ENCODE measurements around the gene TBX21.
A peak's percentile ranks its signal among the peaks of the same experiment; 100 is the strongest.

TBX21 gene, protein sequence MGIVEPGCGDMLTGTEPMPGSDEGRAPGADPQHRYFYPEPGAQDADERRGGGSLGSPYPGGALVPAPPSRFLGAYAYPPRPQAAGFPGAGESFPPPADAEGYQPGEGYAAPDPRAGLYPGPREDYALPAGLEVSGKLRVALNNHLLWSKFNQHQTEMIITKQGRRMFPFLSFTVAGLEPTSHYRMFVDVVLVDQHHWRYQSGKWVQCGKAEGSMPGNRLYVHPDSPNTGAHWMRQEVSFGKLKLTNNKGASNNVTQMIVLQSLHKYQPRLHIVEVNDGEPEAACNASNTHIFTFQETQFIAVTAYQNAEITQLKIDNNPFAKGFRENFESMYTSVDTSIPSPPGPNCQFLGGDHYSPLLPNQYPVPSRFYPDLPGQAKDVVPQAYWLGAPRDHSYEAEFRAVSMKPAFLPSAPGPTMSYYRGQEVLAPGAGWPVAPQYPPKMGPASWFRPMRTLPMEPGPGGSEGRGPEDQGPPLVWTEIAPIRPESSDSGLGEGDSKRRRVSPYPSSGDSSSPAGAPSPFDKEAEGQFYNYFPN

GRCh38 chr17:47733047-47733673 lies at the start of gene TBX21:
TBX21 (plus strand) TSS chr17:47733236; CDS start chr17:47733455, 219 bp downstream.
- DNase-seq (ENCODE audit: low read depth): peak; percentile 53
- TF ChIP-seq, protein P1, sequence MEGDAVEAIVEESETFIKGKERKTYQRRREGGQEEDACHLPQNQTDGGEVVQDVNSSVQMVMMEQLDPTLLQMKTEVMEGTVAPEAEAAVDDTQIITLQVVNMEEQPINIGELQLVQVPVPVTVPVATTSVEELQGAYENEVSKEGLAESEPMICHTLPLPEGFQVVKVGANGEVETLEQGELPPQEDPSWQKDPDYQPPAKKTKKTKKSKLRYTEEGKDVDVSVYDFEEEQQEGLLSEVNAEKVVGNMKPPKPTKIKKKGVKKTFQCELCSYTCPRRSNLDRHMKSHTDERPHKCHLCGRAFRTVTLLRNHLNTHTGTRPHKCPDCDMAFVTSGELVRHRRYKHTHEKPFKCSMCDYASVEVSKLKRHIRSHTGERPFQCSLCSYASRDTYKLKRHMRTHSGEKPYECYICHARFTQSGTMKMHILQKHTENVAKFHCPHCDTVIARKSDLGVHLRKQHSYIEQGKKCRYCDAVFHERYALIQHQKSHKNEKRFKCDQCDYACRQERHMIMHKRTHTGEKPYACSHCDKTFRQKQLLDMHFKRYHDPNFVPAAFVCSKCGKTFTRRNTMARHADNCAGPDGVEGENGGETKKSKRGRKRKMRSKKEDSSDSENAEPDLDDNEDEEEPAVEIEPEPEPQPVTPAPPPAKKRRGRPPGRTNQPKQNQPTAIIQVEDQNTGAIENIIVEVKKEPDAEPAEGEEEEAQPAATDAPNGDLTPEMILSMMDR (IDR thresholded peaks at IDR 0.05; ENCODE audit: low read depth, low read length, missing control alignments): no peak
- peak within 1 kb of the TSS; percentile 37 for H3K4me3 ChIP-seq (ENCODE audit: low read depth, low read length)

DNA sequence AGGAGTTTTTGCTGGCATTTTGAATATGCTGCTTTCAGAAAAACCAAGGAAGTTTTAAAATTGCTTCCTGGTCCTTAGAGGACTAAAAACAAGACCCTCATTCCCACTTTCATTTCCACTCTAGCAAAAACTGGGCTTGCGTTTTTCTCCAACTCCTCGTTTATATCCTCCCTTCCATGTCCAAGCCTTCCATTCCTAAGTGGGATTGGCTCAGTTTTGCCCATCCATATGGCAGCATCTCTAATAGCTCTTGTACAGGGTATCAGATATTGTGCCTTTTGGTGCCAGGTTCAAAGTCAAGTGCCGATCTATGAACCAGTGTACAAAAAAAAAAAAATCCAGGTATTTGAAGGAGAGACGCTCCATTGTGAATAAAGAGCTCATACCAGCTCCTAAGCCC lies 49.0 kb upstream of the TBX21 start:
- TF ChIP-seq, protein P1 (IDR thresholded peaks at IDR 0.05; ENCODE audit: low read depth, low read length, missing control alignments): no peak
- no peak overlapping the region for H3K4me3 ChIP-seq (ENCODE audit: low read depth, low read length)
- DNase-seq (ENCODE audit: low read depth): no peak

GRCh38 chr17:47684535-47685193 lies 48.4 kb upstream of the TBX21 start:
- TF ChIP-seq, protein P1 (IDR thresholded peaks at IDR 0.05; ENCODE audit: low read depth, low read length, missing control alignments): no peak
- no peak for DNase-seq (ENCODE audit: low read depth)

DNA sequence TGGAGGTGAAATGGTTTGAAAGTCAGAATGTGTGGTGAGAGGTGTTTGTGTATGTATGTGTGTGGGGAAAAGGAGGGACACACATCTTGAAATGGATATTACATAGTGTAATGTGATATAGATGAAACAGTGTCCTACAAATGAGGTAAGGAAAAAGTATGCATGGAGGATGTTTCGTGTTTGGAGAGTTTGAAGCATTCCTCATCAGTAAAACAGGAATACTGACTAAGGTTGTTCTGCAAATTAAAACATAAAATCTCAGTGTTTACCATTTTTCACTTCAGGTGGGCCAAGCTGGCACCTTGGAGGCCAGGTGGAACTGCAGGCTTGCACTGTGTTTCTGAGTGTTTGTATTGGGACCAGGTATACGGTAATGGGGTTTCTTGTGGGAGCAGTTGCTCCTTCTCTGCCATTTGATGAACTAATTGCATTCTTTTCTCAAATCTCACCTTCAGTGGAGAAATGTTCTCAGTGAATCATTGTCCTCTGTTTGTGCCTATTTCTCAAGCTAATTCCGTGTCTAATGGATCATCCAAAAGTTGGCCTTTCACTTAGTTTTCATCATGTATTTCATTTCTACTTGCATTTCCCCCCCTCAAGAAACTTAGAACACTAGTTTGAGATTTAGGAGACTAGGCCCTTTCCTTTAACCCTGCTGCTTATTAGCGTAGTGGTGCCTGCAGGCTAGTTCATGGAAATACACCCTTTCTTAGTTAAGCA lies 47.3 kb upstream of the TBX21 start:
- no peak for DNase-seq (ENCODE audit: low read depth)
- TF ChIP-seq, protein P1 (IDR thresholded peaks at IDR 0.05; ENCODE audit: low read depth, low read length, missing control alignments): no peak
- no peak overlapping the region for H3K4me3 ChIP-seq (ENCODE audit: low read depth, low read length)

More at GRCh38 chr17:47684535-47685193, 48.4 kb upstream of the TBX21 start:
- no peak overlapping the region for H3K4me3 ChIP-seq (ENCODE audit: low read depth, low read length)

GRCh38 chr17:47686276-47686635 lies 46.8 kb upstream of the TBX21 start:
- H3K4me3 ChIP-seq (ENCODE audit: low read depth, low read length): no peak overlapping the region
- TF ChIP-seq, protein P1 (IDR thresholded peaks at IDR 0.05; ENCODE audit: low read depth, low read length, missing control alignments): no peak
- DNase-seq (ENCODE audit: low read depth): no peak

GRCh38 chr17:47686664-47687327 lies 46.2 kb upstream of the TBX21 start:
- no peak overlapping the region for H3K4me3 ChIP-seq (ENCODE audit: low read depth, low read length)
- DNase-seq (ENCODE audit: low read depth): no peak
- TF ChIP-seq, protein P1 (IDR thresholded peaks at IDR 0.05; ENCODE audit: low read depth, low read length, missing control alignments): no peak

All from GM12864 (cell line).